DND-41 (cell line): ENCODE measurements around the gene ACAD11.

Source experiments
- EZH2 ChIP-seq: IDR thresholded peaks from 3 replicates; pipeline ENCODE4 v1.6.1; 2012; ENCODE audit warnings: borderline replicate concordance, low read depth, mild to moderate bottlenecking, moderate library complexity, low read length, inconsistent platforms; ENCODE audit not compliant: severe bottlenecking
- TF ChIP-seq, protein P1 (sequence below): IDR thresholded peaks from 2 replicates; pipeline ENCODE4 v1.5.1; 2012; ENCODE audit warnings: borderline replicate concordance, low read length, moderate library complexity, mild to moderate bottlenecking; ENCODE audit not compliant: poor library complexity, severe bottlenecking; ENCODE audit errors: extremely low read depth

GRCh38 chr3:132650153-132650552 lies 9.5 kb downstream of the ACAD11 start:
- TF ChIP-seq EZH2: no peak
- TF ChIP-seq, protein P1, sequence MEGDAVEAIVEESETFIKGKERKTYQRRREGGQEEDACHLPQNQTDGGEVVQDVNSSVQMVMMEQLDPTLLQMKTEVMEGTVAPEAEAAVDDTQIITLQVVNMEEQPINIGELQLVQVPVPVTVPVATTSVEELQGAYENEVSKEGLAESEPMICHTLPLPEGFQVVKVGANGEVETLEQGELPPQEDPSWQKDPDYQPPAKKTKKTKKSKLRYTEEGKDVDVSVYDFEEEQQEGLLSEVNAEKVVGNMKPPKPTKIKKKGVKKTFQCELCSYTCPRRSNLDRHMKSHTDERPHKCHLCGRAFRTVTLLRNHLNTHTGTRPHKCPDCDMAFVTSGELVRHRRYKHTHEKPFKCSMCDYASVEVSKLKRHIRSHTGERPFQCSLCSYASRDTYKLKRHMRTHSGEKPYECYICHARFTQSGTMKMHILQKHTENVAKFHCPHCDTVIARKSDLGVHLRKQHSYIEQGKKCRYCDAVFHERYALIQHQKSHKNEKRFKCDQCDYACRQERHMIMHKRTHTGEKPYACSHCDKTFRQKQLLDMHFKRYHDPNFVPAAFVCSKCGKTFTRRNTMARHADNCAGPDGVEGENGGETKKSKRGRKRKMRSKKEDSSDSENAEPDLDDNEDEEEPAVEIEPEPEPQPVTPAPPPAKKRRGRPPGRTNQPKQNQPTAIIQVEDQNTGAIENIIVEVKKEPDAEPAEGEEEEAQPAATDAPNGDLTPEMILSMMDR: no peak
